MCF 10A (cell line): ENCODE measurements around the gene CDH6. TPM values are rescaled to one million over a fixed set of nuclear protein-coding genes. Genes with fewer than 3 reads are reported as not detected.

Source experiments
- BruUV-seq: library from RNA; stranded (reverse); fragments of 400-500 nt; replicated peaks from 2 replicates; lab custom pipeline; 2021; lab: Mats Ljungman, UMichigan
- CTCF ChIA-PET: fragments of 300-600 bp; sonication (Branson Sonifier 250); formaldehyde crosslinking; extraction: SDS; loops from one replicate; lab custom pipeline; 2021; ENCODE audit warnings: antibody characterized with exemption, inconsistent platforms; lab: Yijun Ruan, JAX
- POLR2A ChIA-PET: fragments of 300-600, 350-650 bp; sonication (Branson Sonifier 250); formaldehyde crosslinking; extraction: SDS; loops from one replicate; lab custom pipeline; 2020; ENCODE audit warnings: antibody characterized with exemption, inconsistent platforms; lab: Yijun Ruan, JAX
- DNase-seq: peaks from one replicate; pipeline ENCODE4 v3.0.0-alpha.2; 2018; ENCODE audit not compliant: unreplicated experiment
- H3K27ac Mint-ChIP-seq: one replicate; pipeline ENCODE4 v1.8.0; 2022; ENCODE audit warnings: mild to moderate bottlenecking, low read depth, mixed read lengths; ENCODE audit not compliant: unreplicated experiment
- H3K27me3 Mint-ChIP-seq: one replicate; pipeline ENCODE4 v1.8.0; 2022; ENCODE audit warnings: mixed read lengths; ENCODE audit not compliant: insufficient read depth, unreplicated experiment
- H3K36me3 Mint-ChIP-seq: one replicate; pipeline ENCODE4 v1.8.0; 2022; ENCODE audit warnings: mild to moderate bottlenecking, moderate library complexity, mixed read lengths; ENCODE audit not compliant: insufficient read depth, unreplicated experiment
- H3K4me1 Mint-ChIP-seq: one replicate; pipeline ENCODE4 v1.8.0; 2022; ENCODE audit warnings: mixed read lengths; ENCODE audit not compliant: insufficient read depth, unreplicated experiment
- H3K4me3 Mint-ChIP-seq: one replicate; pipeline ENCODE4 v1.8.0; 2022; ENCODE audit warnings: mild to moderate bottlenecking, moderate library complexity, mixed read lengths; ENCODE audit not compliant: unreplicated experiment
- H3K9me3 Mint-ChIP-seq: one replicate; pipeline ENCODE4 v1.8.0; 2022; ENCODE audit warnings: mixed read lengths; ENCODE audit not compliant: unreplicated experiment
- intact Hi-C: fragments of 100-400 bp; cut with micrococcal nuclease; formaldehyde crosslinking; loops from 2 replicates; pipeline ENCODE4 v1.14.1; 2022
- total RNA-seq: library from RNA; stranded (reverse); gene quantifications from 2 replicates; pipeline ENCODE4 v1.2.3, GENCODE V29; 2022
- TF ChIP-seq, protein P1 (sequence below): fragments of 200-600 bp; IDR thresholded peaks from one replicate; pipeline ENCODE4 v1.8.0; 2022; ENCODE audit warnings: antibody characterized with exemption, mild to moderate bottlenecking; ENCODE audit not compliant: unreplicated experiment

The CDH6 gene
- total RNA-seq, 1 experiment from 2014 or later: not detected

DNA sequence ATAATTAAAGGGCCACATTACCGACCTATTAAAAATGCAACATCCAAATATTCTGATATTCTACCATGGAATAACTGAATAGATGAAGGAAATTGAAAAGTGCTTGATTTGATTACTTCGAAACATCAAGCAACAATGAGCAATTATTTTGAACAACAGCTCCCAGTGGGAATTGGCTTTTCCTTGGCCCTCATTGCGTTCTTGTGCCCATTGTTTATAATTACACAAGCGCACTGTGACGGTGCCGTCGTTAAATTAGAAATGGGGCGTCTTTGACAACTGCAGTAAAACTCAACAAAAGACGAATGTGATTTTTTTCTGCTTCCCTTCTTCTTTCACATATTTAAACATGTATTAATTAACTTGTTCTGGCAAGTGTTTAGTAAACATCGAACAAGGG is 61.6 kb downstream of the CDH6 start:
- intact Hi-C loops: no loop called here
- ChIA-PET CTCF (no interaction called here), POLR2A (no interaction called here)
- TF ChIP-seq, protein P1, sequence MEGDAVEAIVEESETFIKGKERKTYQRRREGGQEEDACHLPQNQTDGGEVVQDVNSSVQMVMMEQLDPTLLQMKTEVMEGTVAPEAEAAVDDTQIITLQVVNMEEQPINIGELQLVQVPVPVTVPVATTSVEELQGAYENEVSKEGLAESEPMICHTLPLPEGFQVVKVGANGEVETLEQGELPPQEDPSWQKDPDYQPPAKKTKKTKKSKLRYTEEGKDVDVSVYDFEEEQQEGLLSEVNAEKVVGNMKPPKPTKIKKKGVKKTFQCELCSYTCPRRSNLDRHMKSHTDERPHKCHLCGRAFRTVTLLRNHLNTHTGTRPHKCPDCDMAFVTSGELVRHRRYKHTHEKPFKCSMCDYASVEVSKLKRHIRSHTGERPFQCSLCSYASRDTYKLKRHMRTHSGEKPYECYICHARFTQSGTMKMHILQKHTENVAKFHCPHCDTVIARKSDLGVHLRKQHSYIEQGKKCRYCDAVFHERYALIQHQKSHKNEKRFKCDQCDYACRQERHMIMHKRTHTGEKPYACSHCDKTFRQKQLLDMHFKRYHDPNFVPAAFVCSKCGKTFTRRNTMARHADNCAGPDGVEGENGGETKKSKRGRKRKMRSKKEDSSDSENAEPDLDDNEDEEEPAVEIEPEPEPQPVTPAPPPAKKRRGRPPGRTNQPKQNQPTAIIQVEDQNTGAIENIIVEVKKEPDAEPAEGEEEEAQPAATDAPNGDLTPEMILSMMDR: no peak
- no peak overlapping the region for H3K27ac Mint-ChIP-seq
- no TSS peak for BruUV-seq
- H3K4me3 Mint-ChIP-seq: no peak overlapping the region
- no peaks in the 10 kb centered on the region for H3K27me3 Mint-ChIP-seq
- no peak for DNase-seq
- H3K4me1 Mint-ChIP-seq: no peaks in the 10 kb centered on the region
- no peaks in the 10 kb centered on the region for H3K9me3 Mint-ChIP-seq
- H3K36me3 Mint-ChIP-seq: no peaks in the 10 kb centered on the region

DNA sequence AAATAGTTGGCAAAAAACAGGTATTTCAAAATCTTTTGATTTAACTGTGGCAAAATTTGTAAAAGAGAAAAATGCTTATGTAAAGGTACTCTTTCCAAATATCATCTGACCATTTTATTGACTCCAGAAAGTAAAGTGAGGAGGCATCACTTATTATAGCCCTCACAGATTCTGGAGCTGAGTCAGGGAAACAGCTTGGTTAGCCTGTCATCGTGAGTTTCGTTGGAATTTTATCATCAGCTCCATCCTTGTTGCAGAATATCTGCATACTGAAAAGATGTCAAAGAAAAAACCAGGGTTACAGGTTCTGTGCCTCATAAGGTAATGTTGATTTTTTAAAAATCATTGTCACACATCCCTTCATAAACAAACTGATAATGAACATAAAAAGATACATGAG is 74.8 kb downstream of the CDH6 start:
- Mint-ChIP-seq H3K27me3 (no peaks in the 10 kb centered on the region), H3K9me3 (no peaks in the 10 kb centered on the region), H3K4me1 (no peaks in the 10 kb centered on the region), H3K4me3 (no peak overlapping the region), H3K27ac (no peak overlapping the region), H3K36me3 (no peaks in the 10 kb centered on the region)
- ChIA-PET CTCF (interaction anchor here (0.6 to 1.1 kb wide), 4 partner anchors 9 to 1228 kb away, joined by 3 read pairs; no protein-coding TSS in a partner anchor), POLR2A (interaction anchor here (0.7 kb wide), 1 partner anchor 144 kb away, joined by 3 read pairs; no protein-coding TSS in a partner anchor)
- DNase-seq: no peak
- TF ChIP-seq, protein P1: no peak
- intact Hi-C loops: no loop called here
- BruUV-seq: no TSS peak

DNA sequence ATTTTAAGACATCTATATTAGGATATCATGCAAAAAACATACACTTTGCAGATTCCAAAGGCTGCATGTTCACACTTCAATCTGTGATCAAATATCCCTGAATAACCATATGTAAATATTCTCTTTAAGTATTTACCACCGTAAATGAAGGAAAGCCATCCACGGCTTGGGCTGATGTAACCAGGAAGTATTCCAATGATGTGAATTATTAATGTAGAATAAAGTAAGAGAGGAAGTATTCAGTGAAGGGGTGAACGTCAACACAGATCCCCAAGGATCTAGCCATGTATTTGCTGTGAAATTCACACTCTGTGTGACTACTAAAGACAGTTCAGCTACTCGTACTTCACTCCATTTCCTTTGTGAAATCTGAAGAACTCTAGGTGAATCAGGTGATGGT is 75.2 kb downstream of the CDH6 start:
- BruUV-seq: no TSS peak
- CTCF ChIA-PET: interaction anchor here (1.1 to 1.2 kb wide), 2 partner anchors 173 to 876 kb away, joined by 3 read pairs; no protein-coding TSS in a partner anchor
- H3K27me3 Mint-ChIP-seq: no peaks in the 10 kb centered on the region

DNA sequence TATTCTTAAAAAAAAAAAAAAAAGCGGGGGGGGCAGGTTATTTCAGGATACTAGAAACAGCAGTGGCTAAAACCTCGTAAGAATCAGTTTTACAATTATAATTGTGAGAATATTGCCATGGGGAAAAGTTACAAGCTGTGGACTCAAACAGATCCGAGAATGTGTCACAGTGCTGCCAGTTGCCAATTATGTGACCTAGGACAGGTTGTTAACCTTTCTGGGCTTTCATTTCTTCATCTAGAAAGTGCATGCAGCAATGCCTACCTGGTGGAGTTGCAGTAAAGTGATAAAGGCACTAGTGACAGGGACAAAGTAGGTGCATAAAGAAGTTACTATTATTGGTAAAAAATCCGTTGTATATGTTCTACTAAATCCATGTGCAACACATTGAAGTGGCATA is 75.8 kb downstream of the CDH6 start:
- no peaks in the 10 kb centered on the region for H3K36me3 Mint-ChIP-seq
- ChIA-PET POLR2A (no interaction called here), CTCF (interaction anchor here (0.6 to 1.5 kb wide), 6 partner anchors 51 to 1229 kb away, joined by 3 to 5 read pairs (median 3); no protein-coding TSS in a partner anchor)
- no peak for DNase-seq
- TF ChIP-seq, protein P1: no peak
- H3K4me1 Mint-ChIP-seq: peaks cover 6% of the 10 kb centered on the region
- H3K27me3 Mint-ChIP-seq: no peaks in the 10 kb centered on the region
- H3K9me3 Mint-ChIP-seq: no peaks in the 10 kb centered on the region
- H3K27ac Mint-ChIP-seq: no peak overlapping the region
- BruUV-seq: no TSS peak
- intact Hi-C loops: no loop called here
- H3K4me3 Mint-ChIP-seq: no peak overlapping the region

More for the DNA sequence above, 75.2 kb downstream of the CDH6 start:
- Mint-ChIP-seq H3K36me3 (no peaks in the 10 kb centered on the region), H3K27ac (no peak overlapping the region), H3K4me1 (peaks cover 2% of the 10 kb centered on the region), H3K4me3 (no peak overlapping the region), H3K9me3 (no peaks in the 10 kb centered on the region)
- intact Hi-C loops: no loop called here
- DNase-seq: no peak
- POLR2A ChIA-PET: interaction anchor here (0.7 kb wide), 1 partner anchor 144 kb away, joined by 3 read pairs; no protein-coding TSS in a partner anchor
- TF ChIP-seq, protein P1: no peak
